Ishikawa (cell line): ENCODE data around the gene GSN.

Experiments
- CEBPB ChIP-seq: IDR thresholded peaks from 2 replicates; pipeline ENCODE4 v1.6.1; 2012
- CREB1 ChIP-seq: IDR thresholded peaks from 2 replicates; pipeline ENCODE4 v1.6.1; 2012; ENCODE audit warnings: low read depth
- EGR1 ChIP-seq: IDR thresholded peaks from 2 replicates; pipeline ENCODE4 v1.6.1; 2012
- EP300 ChIP-seq: IDR thresholded peaks from 2 replicates; pipeline ENCODE4 v1.6.1; 2012; ENCODE audit warnings: borderline replicate concordance
- FOXM1 ChIP-seq: IDR thresholded peaks from 2 replicates; pipeline ENCODE4 v1.6.1; 2012; ENCODE audit warnings: low read depth, borderline replicate concordance
- NFIC ChIP-seq: IDR thresholded peaks from 2 replicates; pipeline ENCODE4 v1.6.1; 2012
- RAD21 ChIP-seq: IDR thresholded peaks from 2 replicates; pipeline ENCODE4 v1.6.1; 2012; ENCODE audit warnings: low read depth
- TAF1 ChIP-seq: IDR thresholded peaks from 2 replicates; pipeline ENCODE4 v1.6.1; 2012; ENCODE audit warnings: low read depth, mild to moderate bottlenecking
- TCF12 ChIP-seq: IDR thresholded peaks from 2 replicates; pipeline ENCODE4 v1.6.1; 2012; ENCODE audit warnings: low read depth
- TEAD4 ChIP-seq: IDR thresholded peaks from 2 replicates; pipeline ENCODE4 v1.6.1; 2012
- YY1 ChIP-seq: IDR thresholded peaks from 2 replicates; pipeline ENCODE4 v1.6.1; 2012; ENCODE audit warnings: low read depth
- ZBTB7A ChIP-seq: IDR thresholded peaks from 2 replicates; pipeline ENCODE4 v1.6.1; 2012; ENCODE audit warnings: low read depth
- TF ChIP-seq, protein P1 (sequence below): IDR thresholded peaks from 2 replicates; pipeline ENCODE4 v1.6.1; 2012; ENCODE audit warnings: low read depth, mild to moderate bottlenecking
- TF ChIP-seq, protein P2 (sequence below): IDR thresholded peaks from 2 replicates; pipeline ENCODE4 v1.6.1; 2012
- TF ChIP-seq, protein P3 (sequence below): IDR thresholded peaks from 2 replicates; pipeline ENCODE4 v1.6.1; 2012

GSN gene

DNA sequence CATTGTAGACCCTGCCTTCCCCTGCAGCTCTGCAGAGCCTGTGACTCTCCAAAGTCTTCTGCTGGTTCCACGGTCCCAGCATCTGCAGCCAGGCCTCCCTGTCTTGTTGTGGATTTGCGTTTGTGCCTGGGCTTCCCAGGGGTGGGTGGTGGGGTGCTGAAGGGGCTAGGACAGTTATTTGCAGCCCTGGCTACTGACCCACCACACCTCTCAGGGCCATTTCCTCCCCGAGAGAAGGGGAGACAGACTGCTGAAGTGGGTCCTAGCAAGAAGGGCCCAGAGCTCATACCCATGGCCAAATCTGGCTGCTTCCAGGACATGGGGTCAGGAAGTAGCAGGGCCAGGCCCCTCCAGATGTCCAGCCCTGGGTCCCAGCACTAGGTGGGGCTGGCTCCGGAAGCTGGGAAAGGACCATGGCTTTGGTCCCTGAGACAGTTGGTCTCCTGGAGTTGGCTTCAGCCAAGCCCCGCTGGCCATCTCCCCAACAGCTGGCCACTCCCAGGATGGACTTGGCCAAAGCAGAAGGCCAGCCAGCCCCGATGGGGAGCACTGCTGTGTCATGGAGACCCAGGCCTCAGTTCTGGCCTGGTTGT lies 26.3 kb downstream of the GSN start:
- TF ChIP-seq EP300 = no peak

DNA sequence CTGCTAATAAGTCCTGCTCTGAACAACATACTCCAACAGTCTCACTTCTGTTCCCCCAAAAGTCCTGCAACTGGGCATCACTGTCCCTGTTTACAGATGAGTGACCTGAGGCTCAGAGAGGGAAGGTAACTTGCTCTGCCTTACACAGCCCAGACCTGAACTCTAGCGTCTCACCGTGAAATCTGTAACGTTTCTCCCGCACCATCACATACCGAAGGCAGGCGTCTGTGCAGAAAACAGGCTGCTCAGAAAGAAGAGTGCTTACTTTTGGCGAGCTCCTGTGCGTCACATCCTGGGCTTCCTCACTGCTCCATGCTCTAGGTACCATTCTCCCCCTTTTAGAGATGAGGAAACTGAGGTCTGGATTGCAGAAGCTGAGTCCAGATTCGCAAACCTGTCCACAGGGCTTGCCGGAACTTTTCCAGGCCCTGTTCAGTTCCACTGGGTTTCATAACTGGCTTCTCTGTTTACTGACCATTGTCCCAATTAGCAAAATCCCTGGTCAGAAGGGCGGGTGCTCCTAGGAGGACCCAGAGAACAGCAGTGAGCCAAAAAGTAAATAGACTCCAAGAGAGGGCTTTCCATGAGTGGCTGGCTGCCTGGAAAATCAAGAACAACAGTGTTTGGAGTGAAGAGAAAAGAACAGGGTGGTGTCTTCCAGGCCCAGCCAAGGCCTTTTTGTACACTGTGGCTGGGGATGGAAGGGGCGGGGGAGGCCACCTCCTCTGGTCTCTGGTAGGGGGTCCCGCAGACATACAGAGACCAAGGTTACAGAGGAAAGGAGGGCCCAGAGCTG lies 27.1 kb downstream of the GSN start:
- TF ChIP-seq EP300 (no peak), YY1 (no peak), TCF12 (no peak), EGR1 (no peak), NFIC (no peak), TEAD4 (no peak), CREB1 (no peak)
- TF ChIP-seq, protein P1, sequence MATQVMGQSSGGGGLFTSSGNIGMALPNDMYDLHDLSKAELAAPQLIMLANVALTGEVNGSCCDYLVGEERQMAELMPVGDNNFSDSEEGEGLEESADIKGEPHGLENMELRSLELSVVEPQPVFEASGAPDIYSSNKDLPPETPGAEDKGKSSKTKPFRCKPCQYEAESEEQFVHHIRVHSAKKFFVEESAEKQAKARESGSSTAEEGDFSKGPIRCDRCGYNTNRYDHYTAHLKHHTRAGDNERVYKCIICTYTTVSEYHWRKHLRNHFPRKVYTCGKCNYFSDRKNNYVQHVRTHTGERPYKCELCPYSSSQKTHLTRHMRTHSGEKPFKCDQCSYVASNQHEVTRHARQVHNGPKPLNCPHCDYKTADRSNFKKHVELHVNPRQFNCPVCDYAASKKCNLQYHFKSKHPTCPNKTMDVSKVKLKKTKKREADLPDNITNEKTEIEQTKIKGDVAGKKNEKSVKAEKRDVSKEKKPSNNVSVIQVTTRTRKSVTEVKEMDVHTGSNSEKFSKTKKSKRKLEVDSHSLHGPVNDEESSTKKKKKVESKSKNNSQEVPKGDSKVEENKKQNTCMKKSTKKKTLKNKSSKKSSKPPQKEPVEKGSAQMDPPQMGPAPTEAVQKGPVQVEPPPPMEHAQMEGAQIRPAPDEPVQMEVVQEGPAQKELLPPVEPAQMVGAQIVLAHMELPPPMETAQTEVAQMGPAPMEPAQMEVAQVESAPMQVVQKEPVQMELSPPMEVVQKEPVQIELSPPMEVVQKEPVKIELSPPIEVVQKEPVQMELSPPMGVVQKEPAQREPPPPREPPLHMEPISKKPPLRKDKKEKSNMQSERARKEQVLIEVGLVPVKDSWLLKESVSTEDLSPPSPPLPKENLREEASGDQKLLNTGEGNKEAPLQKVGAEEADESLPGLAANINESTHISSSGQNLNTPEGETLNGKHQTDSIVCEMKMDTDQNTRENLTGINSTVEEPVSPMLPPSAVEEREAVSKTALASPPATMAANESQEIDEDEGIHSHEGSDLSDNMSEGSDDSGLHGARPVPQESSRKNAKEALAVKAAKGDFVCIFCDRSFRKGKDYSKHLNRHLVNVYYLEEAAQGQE = no peak
- TF ChIP-seq, protein P2, sequence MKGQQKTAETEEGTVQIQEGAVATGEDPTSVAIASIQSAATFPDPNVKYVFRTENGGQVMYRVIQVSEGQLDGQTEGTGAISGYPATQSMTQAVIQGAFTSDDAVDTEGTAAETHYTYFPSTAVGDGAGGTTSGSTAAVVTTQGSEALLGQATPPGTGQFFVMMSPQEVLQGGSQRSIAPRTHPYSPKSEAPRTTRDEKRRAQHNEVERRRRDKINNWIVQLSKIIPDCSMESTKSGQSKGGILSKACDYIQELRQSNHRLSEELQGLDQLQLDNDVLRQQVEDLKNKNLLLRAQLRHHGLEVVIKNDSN = no peak
- TF ChIP-seq, protein P3, sequence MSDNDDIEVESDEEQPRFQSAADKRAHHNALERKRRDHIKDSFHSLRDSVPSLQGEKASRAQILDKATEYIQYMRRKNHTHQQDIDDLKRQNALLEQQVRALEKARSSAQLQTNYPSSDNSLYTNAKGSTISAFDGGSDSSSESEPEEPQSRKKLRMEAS = no peak

DNA sequence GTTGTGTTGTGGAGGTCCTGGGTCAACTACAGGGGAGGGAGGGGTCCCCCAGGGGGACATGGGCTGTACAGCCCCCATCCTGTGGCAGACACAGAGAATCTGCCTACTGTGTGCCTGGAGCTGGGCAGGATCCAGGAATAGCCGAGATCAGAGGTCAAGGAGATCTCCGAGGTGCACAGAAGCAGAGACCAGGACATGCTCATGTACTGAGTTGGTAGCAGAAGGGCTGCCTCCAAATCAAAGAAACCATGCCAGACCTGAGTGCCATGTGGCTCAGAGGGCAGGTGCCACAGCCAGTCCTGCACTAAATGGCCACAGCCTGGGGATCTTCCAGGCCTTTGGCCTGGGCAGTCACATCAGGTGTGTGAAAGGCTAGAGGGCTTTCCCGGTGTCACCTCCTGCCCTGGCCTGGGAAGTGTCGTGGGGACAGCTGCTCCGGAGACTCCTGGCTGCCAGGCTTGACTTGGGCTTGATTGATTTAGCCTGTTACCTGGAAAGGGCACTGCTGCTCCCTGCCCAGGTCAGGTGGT lies 27.8 kb downstream of the GSN start:
- TF ChIP-seq TAF1 (no peak), EP300 (no peak), YY1 (no peak), CEBPB (no peak), EGR1 (no peak), FOXM1 (no peak), CREB1 (no peak), NFIC (no peak)
- TF ChIP-seq, protein P1 = no peak

DNA sequence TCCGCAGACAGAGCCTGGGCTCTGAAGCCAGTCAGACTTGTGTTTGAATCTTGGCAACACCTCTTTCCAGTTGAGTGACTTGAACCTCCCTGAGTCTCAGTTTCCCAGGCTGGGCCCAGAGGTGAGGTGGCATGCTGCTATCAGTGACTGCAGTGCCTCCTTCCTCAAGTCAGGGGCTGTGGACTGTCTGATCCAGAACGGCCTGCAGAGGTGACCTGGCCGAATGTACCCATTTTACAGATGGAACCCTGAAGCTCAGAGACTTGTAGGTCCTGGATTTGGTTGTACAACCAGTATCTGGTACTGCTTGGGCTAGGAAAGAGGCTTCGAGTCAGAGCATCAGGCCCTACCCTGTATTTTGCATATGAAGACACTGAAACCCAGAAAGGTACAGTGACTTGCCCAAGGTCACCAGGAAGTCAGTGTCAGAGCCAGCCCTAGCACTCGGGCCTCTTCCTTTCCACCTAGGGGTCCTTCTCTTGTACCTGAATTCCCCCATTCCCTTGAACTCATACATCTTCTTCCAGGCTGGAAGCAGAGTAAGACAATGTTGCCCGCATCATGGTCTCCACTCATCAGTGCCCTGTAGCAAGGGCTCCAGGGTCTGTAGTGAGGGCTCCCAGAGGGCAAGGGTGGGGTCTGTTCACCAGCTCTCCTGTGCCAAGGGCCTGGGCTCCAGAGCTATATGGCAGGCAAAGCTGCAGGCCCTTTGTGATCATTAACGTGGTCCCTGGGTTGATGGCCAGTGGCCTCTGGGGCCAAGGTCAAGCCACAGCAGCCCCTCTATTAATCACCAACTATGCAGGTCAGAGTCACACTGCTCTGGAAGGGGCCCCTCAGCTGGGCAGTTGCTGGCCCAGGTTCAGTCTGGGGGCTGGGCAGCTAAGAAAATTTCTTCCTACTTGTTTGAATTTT lies 28.5 kb downstream of the GSN start:
- TF ChIP-seq ZBTB7A (no peak), TCF12 (no peak), FOXM1 (no peak), EGR1 (no peak), NFIC (no peak), YY1 (no peak), CREB1 (no peak), TEAD4 (no peak), EP300 (no peak), CEBPB (no peak), TAF1 (no peak), RAD21 (no peak)
- TF ChIP-seq, protein P3 = no peak
- TF ChIP-seq, protein P2 = no peak
- TF ChIP-seq, protein P1 = no peak
